GM19452 (cell line): Measurements from ENCODE around the gene ADAMTS14.

Experiments
- ATAC-seq: cut with Tn5 transposase; IDR thresholded peaks from one replicate; pipeline ENCODE4 v1.9.1; 2021; ENCODE audit not compliant: unreplicated experiment

Gene ADAMTS14

GRCh38 chr10:70674560-70675495, 2.5 kb downstream of the ADAMTS14 start:
- ATAC-seq, result no peak

GRCh38 chr10:70675496-70676161, 3.3 kb downstream of the ADAMTS14 start:
- no peak for ATAC-seq

- ATAC-seq, result no peak
These were observed 4.2 kb downstream of the ADAMTS14 start for GRCh38 chr10:70676511-70676910.

GRCh38 chr10:70677016-70677415, 4.7 kb downstream of the ADAMTS14 start:
- ATAC-seq, result no peak

GRCh38 chr10:70677620-70678249, 5.4 kb downstream of the ADAMTS14 start:
- no peak for ATAC-seq

GRCh38 chr10:70678250-70678635, 5.9 kb downstream of the ADAMTS14 start:
- ATAC-seq, result no peak

- no peak for ATAC-seq
These were observed 6.6 kb downstream of the ADAMTS14 start for GRCh38 chr10:70678757-70679489.

GRCh38 chr10:70679498-70679897, 7.2 kb downstream of the ADAMTS14 start:
- no peak for ATAC-seq

- no peak for ATAC-seq
These were observed 8.8 kb downstream of the ADAMTS14 start for GRCh38 chr10:70680899-70681730.

- no peak for ATAC-seq
These were observed 9.4 kb downstream of the ADAMTS14 start for GRCh38 chr10:70681731-70682005.

- ATAC-seq, result no peak
These were observed 10.8 kb downstream of the ADAMTS14 start for GRCh38 chr10:70682920-70683600.

- no peak for ATAC-seq
These were observed 11.3 kb downstream of the ADAMTS14 start for GRCh38 chr10:70683601-70683934.

- ATAC-seq, result no peak
These were observed 11.6 kb downstream of the ADAMTS14 start for GRCh38 chr10:70683940-70684339.

- ATAC-seq, result no peak
These were observed 12.1 kb downstream of the ADAMTS14 start for GRCh38 chr10:70684374-70684773.

GRCh38 chr10:70684839-70685454, 12.6 kb downstream of the ADAMTS14 start:
- no peak for ATAC-seq

GRCh38 chr10:70685455-70685911, 13.2 kb downstream of the ADAMTS14 start:
- no peak for ATAC-seq

GRCh38 chr10:70688828-70689227, 16.5 kb downstream of the ADAMTS14 start:
- no peak for ATAC-seq

GRCh38 chr10:70689661-70690060, 17.4 kb downstream of the ADAMTS14 start:
- ATAC-seq, result no peak

GRCh38 chr10:70690589-70690988, 18.3 kb downstream of the ADAMTS14 start:
- ATAC-seq, result no peak
